Hepatocyte (in vitro differentiated cells): ENCODE results near the gene OR5K3.

Source experiments
- EZH2 ChIP-seq: fragments of 200-600 bp; sonication (generic); IDR thresholded peaks from 2 replicates; pipeline ENCODE4 v1.6.1; 2016; ENCODE audit warnings: antibody characterized with exemption, mild to moderate bottlenecking, borderline replicate concordance
- TF ChIP-seq, protein P1 (sequence below): fragments of 200-600 bp; sonication (generic); IDR thresholded peaks from 2 replicates; pipeline ENCODE4 v1.5.1; 2016; ENCODE audit warnings: antibody characterized with exemption, mild to moderate bottlenecking; ENCODE audit not compliant: poor library complexity

DNA sequence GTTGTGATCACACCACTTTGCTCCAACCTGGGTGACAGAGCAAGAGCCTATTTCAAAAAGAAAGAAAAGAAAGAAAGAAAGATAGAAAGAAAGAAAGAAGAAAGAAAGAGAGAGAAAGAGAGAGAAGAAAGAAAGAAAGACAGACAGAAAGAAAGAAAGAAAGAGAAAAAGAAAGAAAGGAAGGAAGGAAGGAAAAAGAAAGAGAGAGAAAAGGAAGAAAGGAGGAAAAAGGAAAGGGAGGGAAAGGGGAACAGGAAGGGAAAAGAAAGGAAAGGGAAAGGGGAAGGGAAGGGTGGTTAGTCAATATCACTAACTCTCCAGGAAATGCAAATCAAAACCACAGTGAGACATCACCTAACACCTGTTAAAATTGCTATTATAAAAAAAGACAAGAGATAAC lies 18.6 kb upstream of the OR5K3 start:
- TF ChIP-seq, protein P1, sequence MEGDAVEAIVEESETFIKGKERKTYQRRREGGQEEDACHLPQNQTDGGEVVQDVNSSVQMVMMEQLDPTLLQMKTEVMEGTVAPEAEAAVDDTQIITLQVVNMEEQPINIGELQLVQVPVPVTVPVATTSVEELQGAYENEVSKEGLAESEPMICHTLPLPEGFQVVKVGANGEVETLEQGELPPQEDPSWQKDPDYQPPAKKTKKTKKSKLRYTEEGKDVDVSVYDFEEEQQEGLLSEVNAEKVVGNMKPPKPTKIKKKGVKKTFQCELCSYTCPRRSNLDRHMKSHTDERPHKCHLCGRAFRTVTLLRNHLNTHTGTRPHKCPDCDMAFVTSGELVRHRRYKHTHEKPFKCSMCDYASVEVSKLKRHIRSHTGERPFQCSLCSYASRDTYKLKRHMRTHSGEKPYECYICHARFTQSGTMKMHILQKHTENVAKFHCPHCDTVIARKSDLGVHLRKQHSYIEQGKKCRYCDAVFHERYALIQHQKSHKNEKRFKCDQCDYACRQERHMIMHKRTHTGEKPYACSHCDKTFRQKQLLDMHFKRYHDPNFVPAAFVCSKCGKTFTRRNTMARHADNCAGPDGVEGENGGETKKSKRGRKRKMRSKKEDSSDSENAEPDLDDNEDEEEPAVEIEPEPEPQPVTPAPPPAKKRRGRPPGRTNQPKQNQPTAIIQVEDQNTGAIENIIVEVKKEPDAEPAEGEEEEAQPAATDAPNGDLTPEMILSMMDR: no peak
- no peak for TF ChIP-seq EZH2
